GM18499 (cell line): Measurements from ENCODE around the gene ZNF322.
"Not testable (repeated sequence)": the region's sequence is repeated elsewhere in the genome, so short reads cannot be mapped to it uniquely, and the experiment has no call there.

Source experiments
- ATAC-seq: cut with Tn5 transposase; IDR thresholded peaks from one replicate; pipeline ENCODE4 v1.9.1; 2021; ENCODE audit warnings: moderate number of reproducible peaks; ENCODE audit not compliant: insufficient read depth, unreplicated experiment

Gene ZNF322, protein sequence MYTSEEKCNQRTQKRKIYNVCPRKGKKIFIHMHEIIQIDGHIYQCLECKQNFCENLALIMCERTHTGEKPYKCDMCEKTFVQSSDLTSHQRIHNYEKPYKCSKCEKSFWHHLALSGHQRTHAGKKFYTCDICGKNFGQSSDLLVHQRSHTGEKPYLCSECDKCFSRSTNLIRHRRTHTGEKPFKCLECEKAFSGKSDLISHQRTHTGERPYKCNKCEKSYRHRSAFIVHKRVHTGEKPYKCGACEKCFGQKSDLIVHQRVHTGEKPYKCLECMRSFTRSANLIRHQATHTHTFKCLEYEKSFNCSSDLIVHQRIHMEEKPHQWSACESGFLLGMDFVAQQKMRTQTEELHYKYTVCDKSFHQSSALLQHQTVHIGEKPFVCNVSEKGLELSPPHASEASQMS

DNA sequence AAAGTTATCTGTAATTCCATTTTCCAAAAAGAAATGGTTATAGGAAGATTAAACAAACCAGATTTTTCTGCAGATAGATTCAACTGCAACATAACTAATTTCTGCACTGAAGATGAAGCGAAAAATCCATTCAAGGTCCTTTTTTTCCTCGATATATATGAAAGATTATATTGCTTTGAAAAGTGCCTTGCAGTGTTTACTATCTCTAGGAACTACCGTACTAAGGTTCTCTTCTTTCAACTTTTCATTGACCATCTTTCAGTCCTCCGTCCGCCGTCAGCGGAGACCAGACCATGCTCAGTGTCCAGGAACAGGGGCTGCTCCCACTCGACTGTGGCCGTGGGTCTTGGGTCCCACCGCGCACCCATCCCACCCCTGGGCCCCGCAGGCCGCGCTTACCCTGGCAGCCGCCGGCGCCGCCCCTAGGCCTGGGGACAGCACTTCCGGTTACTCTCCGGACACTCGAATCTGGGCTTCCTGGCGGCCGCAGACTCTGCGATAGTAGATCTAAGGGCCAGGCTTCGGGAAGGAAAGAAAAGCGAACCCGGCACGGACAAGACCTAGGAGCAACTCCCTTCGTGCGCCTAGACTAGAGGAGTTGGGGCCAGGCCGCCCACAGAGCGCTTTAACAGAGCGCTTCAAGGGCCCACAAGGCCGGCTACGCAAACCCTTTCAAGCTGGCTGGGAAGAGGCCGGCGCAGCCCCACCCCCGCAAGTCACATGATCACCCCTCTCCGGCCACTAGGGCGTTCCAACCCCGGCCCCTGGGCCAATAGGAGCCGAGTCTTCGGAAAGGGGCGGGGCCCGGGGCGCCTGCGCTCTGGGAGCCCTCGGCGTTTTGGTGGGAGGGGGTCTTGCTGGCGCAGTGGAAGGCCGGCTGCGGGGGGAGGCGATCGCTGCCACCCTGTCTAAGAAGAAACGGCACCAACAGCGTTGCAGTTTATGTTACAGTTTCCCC is at the start of gene ZNF322:
Gene ZNF322 (minus strand): TSS at position 705 of the 958 bp plus-strand sequence. CDS start 21,193 bp downstream, outside the sequence.
- peak; percentile 95 for ATAC-seq

- ATAC-seq: not testable (repeated sequence)
These were observed 46.2 kb upstream of the ZNF322 start for GRCh38 chr6:26705780-26706179.

- not testable (repeated sequence) for ATAC-seq
These were observed 45.8 kb upstream of the ZNF322 start for GRCh38 chr6:26705352-26705751.

GRCh38 chr6:26701023-26701747 is 41.6 kb upstream of the ZNF322 start:
- not testable (repeated sequence) for ATAC-seq

- ATAC-seq: not testable (repeated sequence)
These were observed 38.0 kb upstream of the ZNF322 start for GRCh38 chr6:26697496-26697895.

GRCh38 chr6:26689324-26689947 is 29.9 kb upstream of the ZNF322 start:
- not testable (repeated sequence) for ATAC-seq

- ATAC-seq: not testable (repeated sequence)
These were observed 23.0 kb upstream of the ZNF322 start for GRCh38 chr6:26682435-26683042.

DNA sequence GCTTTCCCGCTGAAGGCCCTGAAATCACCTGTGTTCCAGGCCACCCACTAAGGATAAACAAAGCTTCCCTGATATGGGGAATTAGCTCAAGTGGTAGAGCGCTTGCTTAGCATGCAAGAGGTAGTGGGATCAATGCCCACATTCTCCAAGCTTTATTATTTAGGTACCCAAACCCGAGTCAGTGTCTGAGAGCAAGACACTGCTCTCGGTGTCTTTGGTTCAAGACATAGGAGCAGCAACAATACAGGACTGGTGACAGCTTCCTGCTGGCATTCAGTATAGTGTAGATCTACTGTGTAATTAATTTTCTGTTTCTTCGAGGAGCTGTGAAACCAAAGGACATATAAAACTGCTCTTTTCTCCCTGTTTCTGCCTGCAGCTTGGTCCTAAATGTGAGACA is 13.7 kb upstream of the ZNF322 start:
- ATAC-seq: not testable (repeated sequence)

GRCh38 chr6:26670558-26670957 is 11.0 kb upstream of the ZNF322 start:
- not testable (repeated sequence) for ATAC-seq

GRCh38 chr6:26670003-26670402 is 10.5 kb upstream of the ZNF322 start:
- not testable (repeated sequence) for ATAC-seq

- ATAC-seq: no peak
These were observed 435 bp upstream of the ZNF322 start for GRCh38 chr6:26660000-26660361.

DNA sequence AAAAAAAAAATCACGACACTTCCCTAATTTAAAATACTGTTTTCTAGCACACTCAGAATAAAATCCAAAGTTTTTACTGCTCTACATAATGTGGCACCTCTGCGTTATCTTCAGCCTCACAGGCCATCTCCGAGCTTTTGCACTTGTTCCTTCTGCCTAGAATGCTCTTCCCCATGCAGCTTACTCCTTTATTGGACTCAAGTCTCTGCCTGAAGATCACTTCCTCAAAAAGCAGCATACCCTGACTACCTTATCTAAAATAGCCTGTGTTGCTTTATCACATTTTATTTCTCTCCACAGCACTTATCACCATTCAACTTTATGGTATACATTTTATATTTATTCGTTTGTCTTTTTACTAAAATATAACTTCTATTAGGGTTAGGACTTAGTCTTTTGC is 2.3 kb downstream of the ZNF322 start:
- ATAC-seq: no peak

DNA sequence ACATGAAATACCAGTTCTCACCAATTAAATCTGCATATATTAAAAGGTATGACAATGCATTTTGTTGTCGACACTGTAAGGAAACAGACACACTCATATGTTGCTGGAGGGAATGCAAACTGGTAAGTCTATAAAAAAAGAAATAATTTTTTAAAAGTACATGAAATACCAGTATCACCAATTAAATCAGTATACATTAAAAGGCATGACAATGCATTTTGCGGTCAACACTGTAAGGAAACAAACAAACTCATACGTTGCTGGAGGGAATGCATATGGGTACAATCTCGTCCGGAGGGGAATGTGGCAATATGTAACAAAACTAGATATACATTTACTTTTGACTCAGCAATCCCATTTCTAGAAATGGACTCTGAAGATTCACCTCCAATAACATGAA is 6.5 kb downstream of the ZNF322 start:
- no peak for ATAC-seq

DNA sequence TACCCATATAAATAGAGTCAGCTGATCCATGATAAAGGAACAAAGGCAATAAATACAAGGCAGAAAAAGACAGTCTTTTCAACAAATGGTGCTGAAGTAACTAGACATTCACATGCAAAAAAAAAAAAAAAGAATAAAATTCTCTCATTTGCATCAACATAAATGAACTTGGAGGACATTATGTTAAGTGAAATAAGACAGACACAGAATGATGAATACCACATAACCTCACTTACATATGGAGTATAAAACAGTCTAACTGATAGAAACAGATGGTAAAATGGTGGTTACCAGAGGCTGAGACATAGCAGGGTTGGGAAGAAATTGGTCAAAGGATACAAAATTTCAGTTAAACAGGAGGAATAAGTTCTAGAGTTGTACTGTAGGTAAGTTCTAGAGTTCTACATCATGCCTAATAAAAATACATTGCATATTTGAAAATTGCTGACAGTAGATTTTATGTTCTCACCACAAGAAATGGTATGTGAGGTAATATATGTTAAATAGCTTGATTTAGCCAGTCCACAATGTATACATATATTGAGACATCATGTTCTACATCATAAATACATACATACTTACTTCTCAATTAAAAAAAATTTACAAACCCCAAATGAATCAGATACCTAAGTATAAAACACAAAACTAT is 8.3 kb downstream of the ZNF322 start:
- no peak for ATAC-seq

GRCh38 chr6:26646074-26646473 is 13.5 kb downstream of the ZNF322 start:
- ATAC-seq: no peak

DNA sequence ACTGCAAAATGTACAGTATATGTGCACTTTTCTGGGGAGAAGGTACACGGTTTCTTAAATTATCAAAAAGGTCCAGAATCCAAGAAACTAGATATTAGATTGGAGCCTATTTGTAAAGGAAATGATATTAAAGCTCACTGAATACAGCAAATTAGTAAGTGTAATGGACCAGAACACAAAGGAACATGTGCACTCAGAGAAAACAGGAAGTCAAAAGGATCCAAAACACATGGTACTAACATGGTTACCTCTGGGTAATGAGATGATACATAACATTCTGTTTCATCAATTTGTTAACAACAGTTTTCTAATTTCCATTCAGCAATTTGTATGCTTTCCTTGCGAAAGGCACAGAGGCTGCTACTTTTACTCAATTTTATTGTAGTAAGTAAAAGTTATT is 18.7 kb downstream of the ZNF322 start:
- ATAC-seq: no peak

- ATAC-seq: no peak
These were observed 30.2 kb downstream of the ZNF322 start for GRCh38 chr6:26629359-26629758.

DNA sequence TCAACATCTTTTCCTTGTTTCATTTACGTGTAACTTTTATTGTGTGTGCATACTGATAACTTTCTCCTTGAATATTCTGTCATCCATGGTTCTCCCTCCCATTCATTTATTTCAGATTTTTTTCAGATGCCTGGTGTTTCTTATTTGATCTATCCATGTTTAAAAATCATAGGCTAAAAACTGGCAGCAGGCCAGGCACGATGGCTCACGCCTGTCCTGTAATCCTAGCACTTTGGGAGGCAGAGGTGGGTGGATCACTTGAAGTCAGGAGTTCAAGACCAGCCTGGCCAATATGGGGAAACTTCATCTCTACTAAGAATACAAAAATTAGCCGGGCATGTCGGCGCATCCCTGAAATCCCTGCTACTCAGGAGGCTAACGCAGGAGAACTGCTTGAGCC is 31.7 kb downstream of the ZNF322 start:
- ATAC-seq: no peak

GRCh38 chr6:26624557-26624956 is 35.0 kb downstream of the ZNF322 start:
- ATAC-seq: no peak
